DMS53 treated with DMSO at 0.1 percent for 48 hours (cell line): ENCODE results near the gene CYP3A4.
"Not testable (repeated sequence)": the region's sequence is repeated elsewhere in the genome, so short reads cannot be mapped to it uniquely, and the experiment has no call there.

Source experiments
- DNase-seq: peaks from one replicate; lab custom pipeline; 2025; ENCODE audit not compliant: unreplicated experiment; lab: John Stamatoyannopoulos, UW

The CYP3A4 gene

GRCh38 chr7:99784007-99784406 is at the start of gene CYP3A4:
TSS of gene CYP3A4 (minus strand) at chr7:99784184. CDS start at chr7:99784081, 103 bp downstream.
- no peak for DNase-seq

- no peak for DNase-seq
Observed at GRCh38 chr7:99833289-99833877, 49.4 kb upstream of the CYP3A4 start.

- no peak for DNase-seq
Observed at GRCh38 chr7:99831595-99831994, 47.6 kb upstream of the CYP3A4 start.

GRCh38 chr7:99829524-99830160 is 45.7 kb upstream of the CYP3A4 start:
- peak; percentile 12 for DNase-seq

DNA sequence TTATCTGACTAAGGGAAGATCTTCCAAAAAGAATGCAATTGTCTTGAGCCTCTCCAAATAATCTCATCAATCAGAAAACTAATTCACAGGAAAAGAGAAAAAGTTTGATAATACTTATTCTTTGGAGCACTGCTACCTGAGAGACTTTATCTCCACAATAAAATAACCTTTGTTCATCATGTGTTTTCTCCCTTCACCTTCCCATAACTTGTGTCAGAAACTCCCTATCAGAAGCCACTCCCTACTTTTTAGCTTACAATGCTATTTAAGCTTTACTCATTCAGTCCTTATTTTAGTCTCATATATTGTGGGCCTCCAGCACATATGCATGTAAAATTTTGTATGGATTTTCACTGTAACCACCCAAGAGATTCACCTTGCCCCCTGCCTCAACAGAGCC is 44.8 kb upstream of the CYP3A4 start:
- no peak for DNase-seq

GRCh38 chr7:99827040-99827778 is 43.2 kb upstream of the CYP3A4 start:
- no peak for DNase-seq

- no peak for DNase-seq
Observed at GRCh38 chr7:99825873-99826272, 41.9 kb upstream of the CYP3A4 start.

DNA sequence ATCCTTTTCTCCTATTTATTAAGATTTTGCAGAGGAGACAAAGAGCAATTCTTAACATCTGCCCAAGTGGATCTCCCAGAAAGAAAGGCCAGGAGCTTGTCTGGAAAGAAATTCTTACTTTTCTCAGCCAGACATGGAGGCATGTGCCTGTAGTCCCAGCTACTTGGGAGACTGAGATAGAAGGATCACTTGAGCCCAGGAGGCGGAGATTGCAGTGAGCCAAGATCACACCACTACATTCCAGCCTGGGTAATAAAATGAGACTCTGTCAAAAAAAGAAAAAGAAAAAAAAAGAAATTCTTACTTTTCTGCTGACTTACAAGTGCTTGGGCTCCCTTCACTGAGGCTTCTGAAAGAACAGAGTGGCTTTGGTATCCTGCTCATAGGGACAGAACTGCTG is 41.5 kb upstream of the CYP3A4 start:
- no peak for DNase-seq

DNA sequence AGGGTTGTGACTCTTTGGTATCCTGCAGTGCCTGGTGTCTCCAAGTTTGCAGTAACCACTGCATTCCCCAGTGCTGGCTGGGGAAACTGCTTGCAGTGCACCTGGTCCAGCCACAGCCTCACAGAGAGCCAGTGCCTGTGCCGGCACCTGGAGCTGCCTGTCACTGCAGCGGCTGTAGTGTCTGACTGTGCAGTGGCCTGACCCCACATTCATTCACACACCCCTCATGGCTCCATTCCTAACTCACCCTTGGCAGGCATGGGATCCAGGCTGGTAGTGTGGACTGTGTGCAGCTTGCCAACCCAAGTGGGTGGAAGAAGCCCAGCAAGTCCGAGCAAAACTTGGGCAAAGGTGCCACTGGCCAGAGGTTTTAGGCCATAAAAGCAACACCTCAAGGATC is 40.1 kb upstream of the CYP3A4 start:
- no peak for DNase-seq

DNA sequence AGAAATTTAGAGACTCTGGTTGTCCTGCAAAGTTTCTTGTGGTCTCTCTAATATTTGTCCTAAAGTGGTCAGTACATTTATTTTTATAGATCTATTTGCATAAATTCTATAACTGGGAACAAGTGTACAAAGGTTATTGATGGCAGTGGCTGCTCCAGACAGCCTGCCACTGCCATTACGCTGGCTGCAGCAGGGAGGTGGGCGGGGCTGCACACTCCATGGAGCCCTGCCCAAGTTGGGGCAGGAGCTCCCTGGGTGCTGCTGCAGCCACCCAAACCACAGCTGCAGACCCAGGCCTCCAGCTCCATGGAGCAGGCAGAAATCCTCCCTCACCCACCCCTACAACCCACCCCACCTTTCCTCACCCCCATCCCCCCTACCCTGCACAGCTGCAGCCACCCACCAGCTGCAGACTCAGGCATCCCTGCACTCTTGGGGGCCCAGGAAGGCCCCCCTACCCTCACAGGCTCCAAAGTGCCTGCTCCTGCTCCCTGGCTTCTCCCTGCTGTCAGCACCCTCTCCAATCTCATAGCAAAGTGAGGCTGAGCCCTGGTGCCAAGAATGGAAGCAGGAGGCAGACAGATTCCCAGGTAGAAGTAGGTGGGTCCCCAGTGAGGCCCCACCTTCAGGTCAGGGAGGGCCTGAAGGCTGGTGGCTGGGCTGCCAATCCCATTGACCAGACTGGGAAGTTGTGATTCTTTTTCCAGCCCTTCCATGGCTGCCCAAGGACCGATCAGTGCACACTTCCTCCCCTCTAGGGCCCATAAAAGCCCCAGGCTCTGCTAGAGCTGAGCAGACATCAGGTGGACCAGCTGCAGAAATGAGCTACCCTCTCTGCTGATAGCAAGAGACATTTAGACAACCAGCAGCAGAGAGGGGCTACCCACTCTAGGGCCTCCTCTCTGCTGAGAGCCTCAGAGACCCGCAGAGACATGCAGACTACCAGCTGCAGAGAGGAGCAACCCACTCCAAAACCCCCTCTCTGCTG is 39.0 kb upstream of the CYP3A4 start:
- DNase-seq, result no peak

- no peak for DNase-seq
Observed at GRCh38 chr7:99820408-99821027, 36.5 kb upstream of the CYP3A4 start.

DNA sequence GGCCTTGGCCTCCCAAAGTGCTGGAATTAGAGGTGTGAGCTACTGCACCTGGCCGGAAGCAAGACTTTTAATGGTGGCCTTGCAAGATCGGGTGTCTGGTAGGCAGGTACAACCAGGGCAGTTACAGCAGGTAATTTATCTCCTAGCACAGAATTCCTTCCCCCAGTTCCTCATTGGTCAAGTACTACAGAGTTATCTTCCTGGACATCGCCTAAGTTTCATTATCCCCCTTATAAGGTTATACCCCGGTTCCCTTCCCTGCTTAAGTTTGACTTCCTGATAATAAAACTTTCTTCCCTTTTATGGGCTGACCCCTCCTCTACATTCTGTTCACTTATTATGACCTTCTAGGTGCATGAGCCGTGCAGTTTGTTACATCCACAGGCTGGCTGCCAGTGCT is 24.8 kb upstream of the CYP3A4 start:
- DNase-seq, result peak; percentile 17

- DNase-seq, result no peak
Observed at GRCh38 chr7:99806839-99807478, 23.0 kb upstream of the CYP3A4 start.

- DNase-seq, result no peak
Observed at GRCh38 chr7:99805641-99806040, 21.7 kb upstream of the CYP3A4 start.

DNA sequence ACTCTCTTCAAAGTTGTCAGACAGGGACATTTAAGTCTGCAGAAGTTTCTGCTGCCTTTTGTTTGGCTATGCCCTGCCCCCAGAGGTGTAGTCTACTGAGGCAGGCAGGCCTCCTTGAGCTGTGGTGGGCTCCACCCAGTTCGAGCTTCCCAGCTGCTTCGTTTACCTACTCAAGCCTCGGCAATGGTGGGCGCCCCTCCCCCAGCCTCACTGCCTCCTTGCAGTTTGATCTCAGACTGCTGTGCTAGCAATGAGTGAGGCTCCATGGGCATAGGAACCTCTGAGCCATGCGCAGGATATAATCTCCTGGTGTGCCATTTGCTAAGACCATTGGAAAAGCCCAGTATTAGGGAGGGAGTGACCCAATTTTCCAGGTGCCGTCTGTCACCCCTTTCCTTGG is 19.1 kb upstream of the CYP3A4 start:
- not testable (repeated sequence) for DNase-seq

DNA sequence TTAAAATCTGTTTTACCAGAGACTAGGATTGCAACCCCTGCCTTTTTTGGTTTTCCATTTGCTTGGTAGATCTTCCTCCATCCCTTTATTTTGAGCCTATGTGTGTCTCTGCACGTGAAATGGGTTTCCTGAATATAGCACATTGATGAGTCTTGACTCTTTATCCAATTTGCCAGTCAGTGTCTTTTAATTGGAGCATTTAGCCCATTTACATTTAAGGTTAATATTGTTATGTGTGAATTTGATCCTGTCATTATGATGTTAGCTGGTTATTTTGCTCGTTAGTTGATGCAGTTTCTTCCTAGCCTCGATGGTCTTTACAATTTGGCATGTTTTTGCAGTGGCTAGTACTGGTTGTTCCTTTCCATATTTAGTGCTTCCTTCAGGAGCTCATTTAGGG is 17.4 kb upstream of the CYP3A4 start:
- DNase-seq, result not testable (repeated sequence)

- no peak for DNase-seq
Observed at GRCh38 chr7:99798972-99799371, 15.0 kb upstream of the CYP3A4 start.

DNA sequence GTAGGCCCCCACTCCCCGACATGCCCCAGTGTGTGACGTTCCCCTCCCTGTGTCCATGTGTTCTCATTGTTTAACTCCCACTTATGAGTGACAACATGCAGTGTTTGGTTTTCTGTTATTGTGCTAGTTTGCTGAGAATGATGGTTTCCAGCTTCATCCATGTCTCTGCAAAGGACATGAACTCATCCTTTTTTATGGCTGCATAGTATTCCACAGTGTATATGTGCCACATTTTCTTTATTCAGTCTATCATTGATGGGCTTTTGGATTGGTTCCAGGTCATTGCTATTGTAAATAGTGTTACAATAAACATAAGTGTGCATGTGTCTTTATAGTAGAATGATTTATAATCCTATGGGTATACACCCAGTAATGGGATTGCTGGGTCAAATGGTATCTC is 11.9 kb upstream of the CYP3A4 start:
- not testable (repeated sequence) for DNase-seq

- no peak for DNase-seq
Observed at GRCh38 chr7:99794585-99795502, 10.9 kb upstream of the CYP3A4 start.
